Mesenchymal stem cell (in vitro differentiated cells and primary cell): ENCODE results near the gene MEF2A. TPM values are rescaled to one million over a fixed set of nuclear protein-coding genes. Genes with fewer than 3 reads are reported as not detected.
"Not testable (repeated sequence)": the region's sequence is repeated elsewhere in the genome, so short reads cannot be mapped to it uniquely, and the experiment has no call there.

Experiments
- DNase-seq: peaks from one replicate; pipeline ENCODE4 v3.0.0-alpha.2; 2013
- H2AFZ ChIP-seq: one replicate; pipeline ENCODE4 v1.6.1; 2013; ENCODE audit warnings: low read depth, mild to moderate bottlenecking, control low read depth, inconsistent platforms, low read length, moderate library complexity
- H2AK5ac ChIP-seq: 2 replicates; pipeline ENCODE4 v1.6.1; 2013; ENCODE audit warnings: low read length, moderate library complexity, mild to moderate bottlenecking, inconsistent platforms; ENCODE audit not compliant: severe bottlenecking
- H2BK120ac ChIP-seq: one replicate; pipeline ENCODE4 v1.6.1; 2013; ENCODE audit warnings: low read depth, mild to moderate bottlenecking, inconsistent platforms, low read length, moderate library complexity
- H2BK12ac ChIP-seq, 2 experiments: one replicate each; pipeline ENCODE4 v1.6.1; 2013; ENCODE audit warnings: inconsistent platforms in 2 of 2, low read length in 2 of 2, mild to moderate bottlenecking in 2 of 2, moderate library complexity in 2 of 2, control low read depth in 1 of 2
- H2BK15ac ChIP-seq: one replicate; pipeline ENCODE4 v1.6.1; 2013; ENCODE audit warnings: mild to moderate bottlenecking, low read depth, inconsistent platforms; ENCODE audit not compliant: poor library complexity, severe bottlenecking
- H2BK5ac ChIP-seq: 2 replicates; pipeline ENCODE4 v1.6.1; 2013; ENCODE audit warnings: low read depth, mild to moderate bottlenecking, low read length, control low read depth, inconsistent platforms; ENCODE audit not compliant: poor library complexity, severe bottlenecking
- H3K14ac ChIP-seq, 2 experiments: one replicate each; pipeline ENCODE4 v1.6.1; 2013; ENCODE audit warnings: inconsistent platforms in 2 of 2, low read length in 2 of 2, control low read depth in 1 of 2, mild to moderate bottlenecking in 1 of 2, moderate library complexity in 1 of 2
- H3K18ac ChIP-seq, 2 experiments: one replicate each; pipeline ENCODE4 v1.6.1; 2013; ENCODE audit warnings: inconsistent platforms in 2 of 2, low read length in 2 of 2, control low read depth in 1 of 2, low read depth in 1 of 2, mild to moderate bottlenecking in 1 of 2
- H3K23ac ChIP-seq, 2 experiments: one replicate each; pipeline ENCODE4 v1.6.1; 2013; ENCODE audit warnings: inconsistent platforms in 2 of 2, low read length in 2 of 2, mild to moderate bottlenecking in 2 of 2, moderate library complexity in 2 of 2, control low read depth in 1 of 2
- H3K27ac ChIP-seq: 2 replicates; pipeline ENCODE4 v1.5.1; 2013; ENCODE audit warnings: mild to moderate bottlenecking, moderate library complexity, low read length, control low read depth, inconsistent platforms; ENCODE audit not compliant: poor library complexity, severe bottlenecking
- H3K27me3 ChIP-seq, 2 experiments: 2 replicates each; pipeline versions ENCODE4 v1.6.1 to v1.7.0; 2013; ENCODE audit warnings: low read length in 2 of 2, mild to moderate bottlenecking in 2 of 2, moderate library complexity in 2 of 2, control low read depth in 1 of 2, inconsistent platforms in 1 of 2; ENCODE audit not compliant: control insufficient read depth in 1 of 2, insufficient read depth in 1 of 2
- H3K36me3 ChIP-seq, 2 experiments: 2 replicates each; pipeline versions ENCODE4 v1.6.1 to v1.7.0; 2013; ENCODE audit warnings: low read length in 2 of 2, control low read depth in 1 of 2, inconsistent platforms in 1 of 2, low read depth in 1 of 2, mild to moderate bottlenecking in 1 of 2; ENCODE audit not compliant: insufficient read depth in 2 of 2, control insufficient read depth in 1 of 2
- H3K4ac ChIP-seq, 2 experiments: one replicate each; pipeline ENCODE4 v1.6.1; 2013; ENCODE audit warnings: inconsistent platforms in 2 of 2, low read length in 2 of 2, mild to moderate bottlenecking in 2 of 2, moderate library complexity in 2 of 2, control low read depth in 1 of 2, low read depth in 1 of 2
- H3K4me1 ChIP-seq: 2 replicates; pipeline ENCODE4 v1.6.1; 2013; ENCODE audit warnings: low read depth, low read length, control low read depth; ENCODE audit not compliant: control insufficient read depth, insufficient read depth
- H3K4me2 ChIP-seq: 2 replicates; pipeline ENCODE4 v1.6.1; 2013; ENCODE audit warnings: low read length, mild to moderate bottlenecking, inconsistent platforms; ENCODE audit not compliant: poor library complexity, severe bottlenecking
- H3K4me3 ChIP-seq, 2 experiments: 2 replicates each; pipeline versions ENCODE4 v1.5.1 to v1.7.0; 2013; ENCODE audit warnings: low read length in 2 of 2, mild to moderate bottlenecking in 2 of 2, control low read depth in 1 of 2, low read depth in 1 of 2; ENCODE audit not compliant: insufficient read depth in 1 of 2
- H3K79me1 ChIP-seq: replicated peaks from 2 replicates; pipeline ENCODE4 v1.6.1; 2013; ENCODE audit warnings: mild to moderate bottlenecking, control low read depth, low read length, inconsistent platforms; ENCODE audit not compliant: poor library complexity, severe bottlenecking
- H3K9ac ChIP-seq: 2 replicates; pipeline ENCODE4 v1.7.0; 2013; ENCODE audit warnings: mild to moderate bottlenecking, low read length, moderate library complexity
- H3K9me3 ChIP-seq: 2 replicates; pipeline ENCODE4 v1.7.0; 2013; ENCODE audit warnings: mild to moderate bottlenecking, low read length; ENCODE audit not compliant: control insufficient read depth
- H4K8ac ChIP-seq: one replicate; pipeline ENCODE4 v1.6.1; 2013; ENCODE audit warnings: inconsistent platforms, mild to moderate bottlenecking, low read length, moderate library complexity
- H4K91ac ChIP-seq: one replicate; pipeline ENCODE4 v1.6.1; 2013; ENCODE audit warnings: mild to moderate bottlenecking, low read length, inconsistent platforms
- WGBS: methylation state at CpG from one replicate; pipeline ENCODE4 v1.1.7; 2013; ENCODE audit warnings: mixed read lengths; 5-methylcytosine and 5-hydroxymethylcytosine counted together
- polyA plus RNA-seq, 2 experiments: library from polyadenylated mRNA; stranded (reverse); fragments of 200-250 nt; gene quantifications; one replicate each; pipeline ENCODE4 v1.2.3, GENCODE V29; 2013

The MEF2A gene
- 26.0 TPM for polyA plus RNA-seq (2013, experiment 1 of 2)
- 25.6 TPM for polyA plus RNA-seq (2013, experiment 2 of 2)

- peak within 1 kb of the TSS; percentile 97 for H3K9ac ChIP-seq
- H2BK5ac ChIP-seq: peak within 1 kb of the TSS; percentile 59
- peak within 1 kb of the TSS; percentile 89 for H3K4me3 ChIP-seq
- H4K8ac ChIP-seq: peak within 1 kb of the TSS; percentile 97
- H3K79me1 ChIP-seq: peaks cover 6% of the 10 kb centered on the region
- H3K27me3 ChIP-seq: peaks cover 0 to 5% of the 10 kb centered on the region in 2 experiments
- H3K27ac ChIP-seq: peak within 1 kb of the TSS; percentile 65
- H2BK120ac ChIP-seq: peak within 1 kb of the TSS; percentile 99
- H3K4ac ChIP-seq: peak within 1 kb of the TSS; percentile 94 to 96
- H2BK15ac ChIP-seq: peak within 1 kb of the TSS; percentile 97
- H3K9me3 ChIP-seq: no peaks in the 10 kb centered on the region
- peak within 1 kb of the TSS; percentile 89 for H3K4me2 ChIP-seq
- H3K14ac ChIP-seq: peak within 1 kb of the TSS; percentile 25 to 95
- peak; percentile 96 for DNase-seq
- H4K91ac ChIP-seq: peak within 1 kb of the TSS; percentile 86
- under 1% methylated on average over 50 of the region's 101 CpGs for WGBS
- H3K18ac ChIP-seq: peak within 1 kb of the TSS; percentile 98
- H3K4me1 ChIP-seq: peaks cover 3% of the 10 kb centered on the region
- peak within 1 kb of the TSS; percentile 94 for H2AFZ ChIP-seq
- no peak within 1 kb of the TSS for H2AK5ac ChIP-seq
- peak within 1 kb of the TSS in 1 of 2 experiments; percentile 89 for H2BK12ac ChIP-seq
- no peaks in the 10 kb centered on the region for H3K36me3 ChIP-seq
- peak within 1 kb of the TSS in 1 of 2 experiments; percentile 93 for H3K23ac ChIP-seq
These were observed at the start of gene MEF2A for GRCh38 chr15:99565299-99566156. Gene MEF2A, plus strand, starts transcription at chr15:99565984. Its CDS starts 67,136 bp downstream, at chr15:99633120.

GRCh38 chr15:99518191-99518590, 47.6 kb upstream of the MEF2A start:
- no peak overlapping the region for H3K4me2 ChIP-seq
- no peak overlapping the region for H3K27ac ChIP-seq
- WGBS: 83% methylated on average over 4 of the region's 4 CpGs
- peaks cover 4% of the 10 kb centered on the region for H3K9me3 ChIP-seq
- no peak overlapping the region for H2BK15ac ChIP-seq
- H3K79me1 ChIP-seq: no peaks in the 10 kb centered on the region
- H4K91ac ChIP-seq: no peak overlapping the region
- DNase-seq: no peak
- H2AK5ac ChIP-seq: no peak overlapping the region
- no peak overlapping the region for H2AFZ ChIP-seq
- no peak overlapping the region for H3K23ac ChIP-seq
- H3K4me3 ChIP-seq: no peak overlapping the region
- H3K36me3 ChIP-seq: no peaks in the 10 kb centered on the region
- H2BK12ac ChIP-seq: no peak overlapping the region
- H2BK120ac ChIP-seq: no peak overlapping the region
- no peak overlapping the region for H3K9ac ChIP-seq
- no peak overlapping the region for H3K18ac ChIP-seq
- no peaks in the 10 kb centered on the region for H3K27me3 ChIP-seq
- H3K4me1 ChIP-seq: no peaks in the 10 kb centered on the region
- H3K4ac ChIP-seq: no peak overlapping the region
- H4K8ac ChIP-seq: no peak overlapping the region
- no peak overlapping the region for H2BK5ac ChIP-seq
- no peak overlapping the region for H3K14ac ChIP-seq

GRCh38 chr15:99519366-99519765, 46.4 kb upstream of the MEF2A start:
- not testable (repeated sequence) for H2BK5ac ChIP-seq, H3K4me1 ChIP-seq, H2AFZ ChIP-seq, H3K79me1 ChIP-seq, H2BK12ac ChIP-seq, H3K27me3 ChIP-seq, DNase-seq, H3K9me3 ChIP-seq, H3K14ac ChIP-seq, H2BK120ac ChIP-seq, H4K91ac ChIP-seq, H3K27ac ChIP-seq, H3K4ac ChIP-seq, H3K4me2 ChIP-seq, H3K9ac ChIP-seq, H3K4me3 ChIP-seq, H3K23ac ChIP-seq, H4K8ac ChIP-seq, H2AK5ac ChIP-seq, H3K36me3 ChIP-seq, H2BK15ac ChIP-seq, H3K18ac ChIP-seq
- no CpG with 5 or more reads among the region's 1 CpG for WGBS

- Histone ChIP-seq H3K14ac (no peak overlapping the region), H2BK120ac (no peak overlapping the region), H3K79me1 (no peaks in the 10 kb centered on the region), H3K9me3 (no peaks in the 10 kb centered on the region), H2AK5ac (no peak overlapping the region), H3K27me3 (no peaks in the 10 kb centered on the region), H3K9ac (no peak overlapping the region), H3K4ac (no peak overlapping the region), H3K4me1 (no peaks in the 10 kb centered on the region), H3K36me3 (no peaks in the 10 kb centered on the region), H4K91ac (no peak overlapping the region), H4K8ac (no peak overlapping the region), H2AFZ (no peak overlapping the region), H3K23ac (no peak overlapping the region), H2BK12ac (no peak overlapping the region), H2BK15ac (no peak overlapping the region), H3K18ac (no peak overlapping the region), H2BK5ac (no peak overlapping the region), H3K4me2 (no peak overlapping the region), H3K27ac (no peak overlapping the region), H3K4me3 (no peak overlapping the region)
- no peak for DNase-seq
- 100% methylated on average over 3 of the region's 4 CpGs for WGBS
These were observed 43.5 kb upstream of the MEF2A start for GRCh38 chr15:99522288-99522687.
